DND-41 (cell line): ENCODE measurements around the gene ZNF732.

ENCODE experiments used
- ATAC-seq: fragments of 200-7000 bp; cut with Tn5 transposase; 3 replicates; pipeline ENCODE4 v1.9.1; 2021; ENCODE audit warnings: low read depth; ENCODE audit not compliant: insufficient read depth
- DNase-seq: peaks from one replicate; pipeline ENCODE4 v3.0.0-alpha.2; 2020
- H2AFZ ChIP-seq: 2 replicates; pipeline ENCODE4 v1.6.0; 2012; ENCODE audit warnings: low read depth, low read length
- H3K27ac ChIP-seq: 2 replicates; pipeline ENCODE4 v1.5.1; 2012; ENCODE audit warnings: low read length, inconsistent platforms
- H3K27me3 ChIP-seq: fragments of 200-600 bp; sonication (generic); 2 replicates; pipeline ENCODE4 v1.6.0; 2012; ENCODE audit warnings: low read length, mild to moderate bottlenecking, inconsistent platforms; ENCODE audit not compliant: insufficient read depth, poor library complexity
- H3K36me3 ChIP-seq: 2 replicates; pipeline ENCODE4 v1.5.1; 2012; ENCODE audit warnings: low read length, inconsistent platforms; ENCODE audit not compliant: insufficient read depth
- H3K4me1 ChIP-seq: 2 replicates; pipeline ENCODE4 v1.5.1; 2012; ENCODE audit warnings: mild to moderate bottlenecking, low read length; ENCODE audit not compliant: insufficient read depth
- H3K4me2 ChIP-seq: 2 replicates; pipeline ENCODE4 v1.6.0; 2012; ENCODE audit warnings: mild to moderate bottlenecking, moderate library complexity, low read length, inconsistent platforms; ENCODE audit not compliant: insufficient read depth
- H3K4me3 ChIP-seq, 2 experiments: fragments of 200-600 bp in 1 of 2; shearing (Covaris generic) in 1 of 2; 2 replicates each; pipeline ENCODE4 v1.5.1; 2012 to 2016; ENCODE audit warnings: inconsistent platforms in 2 of 2, low read length in 2 of 2, mild to moderate bottlenecking in 2 of 2, low read depth in 1 of 2, moderate library complexity in 1 of 2
- H3K79me2 ChIP-seq: 2 replicates; pipeline ENCODE4 v1.6.0; 2012; ENCODE audit warnings: low read length, inconsistent platforms; ENCODE audit not compliant: insufficient read depth
- H3K9ac ChIP-seq: 2 replicates; pipeline ENCODE4 v1.6.0; 2012; ENCODE audit warnings: low read depth, mild to moderate bottlenecking, inconsistent platforms, low read length, moderate library complexity
- H3K9me3 ChIP-seq: 2 replicates; pipeline ENCODE4 v1.5.1; 2012; ENCODE audit warnings: low read length, moderate library complexity, mild to moderate bottlenecking, inconsistent platforms; ENCODE audit not compliant: insufficient read depth, severe bottlenecking
- H4K20me1 ChIP-seq: 2 replicates; pipeline ENCODE4 v1.6.0; 2012; ENCODE audit warnings: low read length; ENCODE audit not compliant: insufficient read depth
- CTCF ChIP-seq: IDR thresholded peaks from 2 replicates; pipeline ENCODE4 v1.5.1; 2012; ENCODE audit warnings: borderline replicate concordance, low read length, moderate library complexity, mild to moderate bottlenecking; ENCODE audit not compliant: poor library complexity, severe bottlenecking; ENCODE audit errors: extremely low read depth
- EZH2 ChIP-seq: IDR thresholded peaks from 3 replicates; pipeline ENCODE4 v1.6.1; 2012; ENCODE audit warnings: borderline replicate concordance, low read depth, mild to moderate bottlenecking, moderate library complexity, low read length, inconsistent platforms; ENCODE audit not compliant: severe bottlenecking

ZNF732 gene

GRCh38 chr4:223913-224497, 81.3 kb downstream of the ZNF732 start:
- Histone ChIP-seq H3K9me3 (peaks cover 13% of the 10 kb centered on the region), H3K9ac (no peak overlapping the region), H3K4me2 (no peak overlapping the region), H3K4me1 (no peaks in the 10 kb centered on the region), H2AFZ (no peak overlapping the region), H3K4me3 (no peak overlapping the region), H4K20me1 (no peaks in the 10 kb centered on the region), H3K36me3 (no peaks in the 10 kb centered on the region), H3K79me2 (no peaks in the 10 kb centered on the region), H3K27ac (no peak overlapping the region), H3K27me3 (no peaks in the 10 kb centered on the region)
- ATAC-seq (no peak), DNase-seq (no peak)
- no peak for TF ChIP-seq CTCF
- TF ChIP-seq EZH2, result no peak
